Liver (tissue), 9 donors: ENCODE results near the gene MPP3. TPM values are rescaled to one million over a fixed set of nuclear protein-coding genes. Genes with fewer than 3 reads are reported as not detected.

Source experiments
- DNase-seq: peaks from one replicate; pipeline ENCODE4 v3.0.0-alpha.2; 2017; ENCODE audit warnings: low spot score
- H3K27ac ChIP-seq, 2 donors: one replicate each; pipeline ENCODE4 v1.7.0; 2013; ENCODE audit warnings: inconsistent platforms in 2 of 2, low read length in 2 of 2, control low read depth in 1 of 2, low read depth in 1 of 2, mild to moderate bottlenecking in 1 of 2
- H3K27me3 ChIP-seq, 4 donors: one replicate each; pipeline versions ENCODE4 v1.6.1 to v1.7.0; 2013; ENCODE audit warnings: low read length in 3 of 4, inconsistent platforms in 1 of 4, mild to moderate bottlenecking in 1 of 4, moderate library complexity in 1 of 4; ENCODE audit not compliant: control insufficient read depth in 4 of 4, insufficient read depth in 4 of 4
- H3K36me3 ChIP-seq, 4 donors: one replicate each; pipeline versions ENCODE4 v1.6.1 to v1.7.0; 2013; ENCODE audit warnings: low read length in 3 of 4, mild to moderate bottlenecking in 3 of 4, low read depth in 1 of 4, moderate library complexity in 1 of 4; ENCODE audit not compliant: control insufficient read depth in 4 of 4, insufficient read depth in 3 of 4
- H3K4me1 ChIP-seq, 4 donors: one replicate each; pipeline versions ENCODE4 v1.6.1 to v1.7.0; 2013; ENCODE audit warnings: low read length in 3 of 4, mild to moderate bottlenecking in 3 of 4, moderate library complexity in 1 of 4; ENCODE audit not compliant: control insufficient read depth in 4 of 4, insufficient read depth in 4 of 4
- H3K4me3 ChIP-seq, 3 donors: one replicate each; pipeline versions ENCODE4 v1.6.1 to v1.7.0; 2013; ENCODE audit warnings: low read length in 3 of 3, control low read depth in 1 of 3, low read depth in 1 of 3, mild to moderate bottlenecking in 1 of 3
- H3K9ac ChIP-seq, 2 donors: one replicate each; pipeline ENCODE4 v1.7.0; 2013; ENCODE audit warnings: low read length in 2 of 2, mild to moderate bottlenecking in 2 of 2, moderate library complexity in 2 of 2, control low read depth in 1 of 2, low read depth in 1 of 2
- H3K9me3 ChIP-seq, 4 donors: one replicate each; pipeline versions ENCODE4 v1.6.1 to v1.7.0; 2013; ENCODE audit warnings: low read length in 3 of 4; ENCODE audit not compliant: control insufficient read depth in 4 of 4
- EGR1 ChIP-seq, 2 donors: IDR thresholded peaks; 2 replicates each; pipeline ENCODE4 v1.6.1; 2016 to 2018; ENCODE audit warnings: antibody characterized with exemption in 2 of 2, low read depth in 2 of 2
- FOXA1 ChIP-seq: IDR thresholded peaks from 2 replicates; pipeline ENCODE4 v1.6.1; 2016; ENCODE audit warnings: antibody characterized with exemption
- FOXA2 ChIP-seq: IDR thresholded peaks from 2 replicates; pipeline ENCODE4 v1.6.1; 2016; ENCODE audit warnings: antibody characterized with exemption
- GABPA ChIP-seq, 2 donors: IDR thresholded peaks in 1 of 2; conservative IDR thresholded peaks in 1 of 2; 2 replicates each; pipeline ENCODE4 v1.6.1; 2016; ENCODE audit warnings: antibody characterized with exemption in 2 of 2, mild to moderate bottlenecking in 1 of 2, moderate library complexity in 1 of 2
- HNF4A ChIP-seq, 2 donors: conservative IDR thresholded peaks; 2 replicates each; pipeline ENCODE4 v1.6.1; 2016; ENCODE audit warnings: antibody characterized with exemption in 2 of 2, mild to moderate bottlenecking in 2 of 2
- HNF4G ChIP-seq: IDR thresholded peaks from 2 replicates; pipeline ENCODE4 v1.6.1; 2016; ENCODE audit warnings: antibody characterized with exemption
- JUND ChIP-seq, 2 donors: IDR thresholded peaks; 2 replicates each; pipeline ENCODE4 v1.6.1; 2016; ENCODE audit warnings: antibody characterized with exemption in 2 of 2
- NR2F2 ChIP-seq: IDR thresholded peaks from 2 replicates; pipeline ENCODE4 v1.6.1; 2016; ENCODE audit warnings: antibody characterized with exemption
- RAD21 ChIP-seq, 2 donors: IDR thresholded peaks; 2 replicates each; pipeline ENCODE4 v1.6.1; 2016; ENCODE audit warnings: antibody characterized with exemption in 2 of 2, mild to moderate bottlenecking in 2 of 2
- RXRA ChIP-seq, 2 donors: IDR thresholded peaks; 2 replicates each; pipeline ENCODE4 v1.6.1; 2017 to 2018; ENCODE audit warnings: antibody characterized with exemption in 2 of 2, mild to moderate bottlenecking in 1 of 2
- SP1 ChIP-seq: IDR thresholded peaks from 2 replicates; pipeline ENCODE4 v1.6.1; 2018; ENCODE audit warnings: antibody characterized with exemption, mild to moderate bottlenecking
- TAF1 ChIP-seq: conservative IDR thresholded peaks from 2 replicates; pipeline ENCODE4 v1.6.1; 2016; ENCODE audit warnings: antibody characterized with exemption, mild to moderate bottlenecking
- YY1 ChIP-seq: IDR thresholded peaks from 2 replicates; pipeline ENCODE4 v1.6.1; 2016; ENCODE audit warnings: antibody characterized with exemption, mild to moderate bottlenecking
- WGBS: extraction: QIAGEN DNeasy Blood & Tissue Kit; methylation state at CpG from one replicate; pipeline ENCODE4 v1.1.7; 2013; 5-methylcytosine and 5-hydroxymethylcytosine counted together
- polyA plus RNA-seq, 2 donors: library from polyadenylated mRNA; stranded (reverse) in 1 of 2; unstranded in 1 of 2; fragments of 200-250 nt in 1 of 2; fragments of >200 nt in 1 of 2; fragmentation: Nextera tagmentation in 1 of 2; extraction: Ambion mirVana in 1 of 2; gene quantifications; one replicate each; pipeline versions ENCODE4 v1.2.1 to v1.2.3, GENCODE V29; 2013 to 2015
- total RNA-seq, 2 donors: library from RNA; depleted of rRNA; stranded (reverse); fragments of >200 nt; gene quantifications; one replicate each; pipeline ENCODE4 v1.2.3, GENCODE V29; 2014
- TF ChIP-seq, protein P1 (sequence below): IDR thresholded peaks from 2 replicates; pipeline ENCODE4 v1.6.1; 2016; ENCODE audit warnings: antibody characterized with exemption, mild to moderate bottlenecking
- TF ChIP-seq, protein P2 (sequence below): IDR thresholded peaks from 2 replicates; pipeline ENCODE4 v1.6.1; 2016; ENCODE audit warnings: antibody characterized with exemption
- TF ChIP-seq, protein P3 (sequence below): IDR thresholded peaks from 2 replicates; pipeline ENCODE4 v1.6.1; 2016; ENCODE audit warnings: antibody characterized with exemption
- donor health status: healthy.
- donor health status: healthy.
- donor health status: healthy.
- donor health status: healthy.
- donor health status: healthy.

MPP3 gene
- total and polyA plus RNA-seq, 4 donors = 0.23 to 1.3 (median 0.72) TPM

DNA sequence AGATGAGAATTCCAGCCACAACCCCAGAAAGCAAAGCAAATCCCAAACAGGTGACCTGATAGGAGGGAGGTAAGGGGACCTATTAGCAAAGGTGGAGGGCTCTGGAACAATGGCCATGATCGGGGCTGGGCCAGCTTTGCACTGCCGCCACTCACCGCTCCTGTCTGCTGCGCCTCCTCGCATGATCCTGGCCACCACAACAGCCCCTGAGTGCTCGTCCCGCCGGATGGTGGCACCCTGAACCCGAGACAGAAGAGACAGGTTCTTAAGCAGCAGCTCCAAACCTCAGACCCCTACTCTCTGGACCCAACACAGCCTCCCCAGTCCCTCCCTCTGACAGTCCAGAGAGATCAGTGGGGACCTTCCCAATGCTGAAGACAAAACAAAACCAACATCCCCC lies 5.3 kb downstream of the MPP3 start:
- Histone ChIP-seq H3K27ac (no peak overlapping the region), H3K9ac (no peak overlapping the region), H3K27me3 (no peaks in the 10 kb centered on the region), H3K4me3 (no peak overlapping the region), H3K36me3 (no peaks in the 10 kb centered on the region), H3K9me3 (no peaks in the 10 kb centered on the region), H3K4me1 (peaks cover 0 to 4% (median 2%) of the 10 kb centered on the region in 4 donors)
- no peak for DNase-seq
- TF ChIP-seq, protein P1, sequence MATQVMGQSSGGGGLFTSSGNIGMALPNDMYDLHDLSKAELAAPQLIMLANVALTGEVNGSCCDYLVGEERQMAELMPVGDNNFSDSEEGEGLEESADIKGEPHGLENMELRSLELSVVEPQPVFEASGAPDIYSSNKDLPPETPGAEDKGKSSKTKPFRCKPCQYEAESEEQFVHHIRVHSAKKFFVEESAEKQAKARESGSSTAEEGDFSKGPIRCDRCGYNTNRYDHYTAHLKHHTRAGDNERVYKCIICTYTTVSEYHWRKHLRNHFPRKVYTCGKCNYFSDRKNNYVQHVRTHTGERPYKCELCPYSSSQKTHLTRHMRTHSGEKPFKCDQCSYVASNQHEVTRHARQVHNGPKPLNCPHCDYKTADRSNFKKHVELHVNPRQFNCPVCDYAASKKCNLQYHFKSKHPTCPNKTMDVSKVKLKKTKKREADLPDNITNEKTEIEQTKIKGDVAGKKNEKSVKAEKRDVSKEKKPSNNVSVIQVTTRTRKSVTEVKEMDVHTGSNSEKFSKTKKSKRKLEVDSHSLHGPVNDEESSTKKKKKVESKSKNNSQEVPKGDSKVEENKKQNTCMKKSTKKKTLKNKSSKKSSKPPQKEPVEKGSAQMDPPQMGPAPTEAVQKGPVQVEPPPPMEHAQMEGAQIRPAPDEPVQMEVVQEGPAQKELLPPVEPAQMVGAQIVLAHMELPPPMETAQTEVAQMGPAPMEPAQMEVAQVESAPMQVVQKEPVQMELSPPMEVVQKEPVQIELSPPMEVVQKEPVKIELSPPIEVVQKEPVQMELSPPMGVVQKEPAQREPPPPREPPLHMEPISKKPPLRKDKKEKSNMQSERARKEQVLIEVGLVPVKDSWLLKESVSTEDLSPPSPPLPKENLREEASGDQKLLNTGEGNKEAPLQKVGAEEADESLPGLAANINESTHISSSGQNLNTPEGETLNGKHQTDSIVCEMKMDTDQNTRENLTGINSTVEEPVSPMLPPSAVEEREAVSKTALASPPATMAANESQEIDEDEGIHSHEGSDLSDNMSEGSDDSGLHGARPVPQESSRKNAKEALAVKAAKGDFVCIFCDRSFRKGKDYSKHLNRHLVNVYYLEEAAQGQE = no peak
- TF ChIP-seq, protein P2, sequence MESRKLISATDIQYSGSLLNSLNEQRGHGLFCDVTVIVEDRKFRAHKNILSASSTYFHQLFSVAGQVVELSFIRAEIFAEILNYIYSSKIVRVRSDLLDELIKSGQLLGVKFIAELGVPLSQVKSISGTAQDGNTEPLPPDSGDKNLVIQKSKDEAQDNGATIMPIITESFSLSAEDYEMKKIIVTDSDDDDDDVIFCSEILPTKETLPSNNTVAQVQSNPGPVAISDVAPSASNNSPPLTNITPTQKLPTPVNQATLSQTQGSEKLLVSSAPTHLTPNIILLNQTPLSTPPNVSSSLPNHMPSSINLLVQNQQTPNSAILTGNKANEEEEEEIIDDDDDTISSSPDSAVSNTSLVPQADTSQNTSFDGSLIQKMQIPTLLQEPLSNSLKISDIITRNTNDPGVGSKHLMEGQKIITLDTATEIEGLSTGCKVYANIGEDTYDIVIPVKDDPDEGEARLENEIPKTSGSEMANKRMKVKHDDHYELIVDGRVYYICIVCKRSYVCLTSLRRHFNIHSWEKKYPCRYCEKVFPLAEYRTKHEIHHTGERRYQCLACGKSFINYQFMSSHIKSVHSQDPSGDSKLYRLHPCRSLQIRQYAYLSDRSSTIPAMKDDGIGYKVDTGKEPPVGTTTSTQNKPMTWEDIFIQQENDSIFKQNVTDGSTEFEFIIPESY = no peak
- no peak for TF ChIP-seq SP1
- 97% methylated on average over 9 of the region's 9 CpGs for WGBS

DNA sequence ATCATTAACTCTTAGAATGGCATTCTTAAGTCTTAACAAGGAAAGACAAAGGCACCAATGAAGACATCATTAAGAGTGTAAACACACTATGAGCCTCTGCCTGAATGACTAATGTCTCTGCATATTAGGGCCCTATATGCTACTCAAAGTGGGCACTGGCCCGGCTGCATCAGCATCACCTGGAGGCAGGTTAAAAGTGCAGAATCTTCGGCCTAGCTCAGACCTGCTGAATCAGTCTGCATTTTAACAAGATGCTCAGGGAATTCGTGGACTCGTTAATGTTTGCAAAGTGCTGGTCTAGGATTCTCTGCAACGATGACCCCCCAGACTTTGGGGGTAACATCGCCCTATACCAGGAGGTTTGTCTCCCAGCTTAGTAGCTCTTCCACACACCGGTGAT lies 6.7 kb downstream of the MPP3 start:
- no peaks in the 10 kb centered on the region for H3K36me3 ChIP-seq
- DNase-seq = no peak
- H3K9me3 ChIP-seq = no peaks in the 10 kb centered on the region
- 94% methylated on average over 7 of the region's 7 CpGs for WGBS
- no peak overlapping the region for H3K9ac ChIP-seq
- TF ChIP-seq TAF1 (no peak), GABPA (IDR thresholded peaks at IDR 0.05 in 1 of 2, conservative IDR thresholded peaks at IDR 0.05 in 1 of 2) (no peak), HNF4G (no peak), FOXA1 (no peak), YY1 (no peak), JUND (IDR thresholded peaks at IDR 0.05) (no peak), RAD21 (IDR thresholded peaks at IDR 0.05) (no peak), RXRA (IDR thresholded peaks at IDR 0.05) (no peak), HNF4A (conservative IDR thresholded peaks at IDR 0.05) (no peak), NR2F2 (no peak), FOXA2 (no peak), EGR1 (IDR thresholded peaks at IDR 0.05; ENCODE audit: low read depth in 2 of 2) (no peak), SP1 (no peak)
- TF ChIP-seq, protein P1 = no peak
- TF ChIP-seq, protein P2 = no peak
- TF ChIP-seq, protein P3, sequence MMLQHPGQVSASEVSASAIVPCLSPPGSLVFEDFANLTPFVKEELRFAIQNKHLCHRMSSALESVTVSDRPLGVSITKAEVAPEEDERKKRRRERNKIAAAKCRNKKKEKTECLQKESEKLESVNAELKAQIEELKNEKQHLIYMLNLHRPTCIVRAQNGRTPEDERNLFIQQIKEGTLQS = no peak
- H3K27me3 ChIP-seq = no peaks in the 10 kb centered on the region
- H3K27ac ChIP-seq = no peak overlapping the region
- H3K4me1 ChIP-seq = no peaks in the 10 kb centered on the region
- no peak overlapping the region for H3K4me3 ChIP-seq
